OCI-LY3 (cell line): ENCODE measurements around the gene SIGLEC6.

Experiments
- EZH2phosphoT487 ChIP-seq: fragments of 200-600 bp; shearing (Covaris generic); IDR thresholded peaks from 2 replicates; pipeline ENCODE4 v1.6.1; 2018; ENCODE audit warnings: antibody characterized with exemption, mixed run types, low read depth
- TF ChIP-seq, protein P1 (sequence below): fragments of 200-600, 300-600 bp; sonication (generic); IDR thresholded peaks from 2 replicates; pipeline ENCODE4 v1.5.1; 2014; ENCODE audit warnings: antibody characterized with exemption, low read length, low read depth

DNA sequence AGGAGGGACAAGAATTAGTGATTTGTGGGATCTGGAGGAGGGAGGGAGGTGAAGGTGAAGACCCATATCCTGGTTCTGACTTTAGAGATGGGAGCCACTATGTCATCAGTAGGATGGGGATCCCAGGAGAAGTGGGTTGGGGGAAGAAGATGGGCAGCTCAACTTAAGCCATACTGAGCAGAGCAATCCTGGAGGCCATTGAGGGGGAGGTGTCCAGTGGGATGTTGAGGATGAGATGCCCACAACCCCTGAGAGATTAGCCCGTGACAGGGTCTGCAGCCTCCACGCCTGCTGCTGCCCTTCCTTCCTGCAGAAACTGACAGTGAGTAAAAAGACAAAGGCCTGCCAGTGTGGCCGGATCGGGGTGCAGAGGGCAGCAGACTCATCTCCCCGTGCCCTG, 11.2 kb upstream of the SIGLEC6 start:
- TF ChIP-seq, protein P1, sequence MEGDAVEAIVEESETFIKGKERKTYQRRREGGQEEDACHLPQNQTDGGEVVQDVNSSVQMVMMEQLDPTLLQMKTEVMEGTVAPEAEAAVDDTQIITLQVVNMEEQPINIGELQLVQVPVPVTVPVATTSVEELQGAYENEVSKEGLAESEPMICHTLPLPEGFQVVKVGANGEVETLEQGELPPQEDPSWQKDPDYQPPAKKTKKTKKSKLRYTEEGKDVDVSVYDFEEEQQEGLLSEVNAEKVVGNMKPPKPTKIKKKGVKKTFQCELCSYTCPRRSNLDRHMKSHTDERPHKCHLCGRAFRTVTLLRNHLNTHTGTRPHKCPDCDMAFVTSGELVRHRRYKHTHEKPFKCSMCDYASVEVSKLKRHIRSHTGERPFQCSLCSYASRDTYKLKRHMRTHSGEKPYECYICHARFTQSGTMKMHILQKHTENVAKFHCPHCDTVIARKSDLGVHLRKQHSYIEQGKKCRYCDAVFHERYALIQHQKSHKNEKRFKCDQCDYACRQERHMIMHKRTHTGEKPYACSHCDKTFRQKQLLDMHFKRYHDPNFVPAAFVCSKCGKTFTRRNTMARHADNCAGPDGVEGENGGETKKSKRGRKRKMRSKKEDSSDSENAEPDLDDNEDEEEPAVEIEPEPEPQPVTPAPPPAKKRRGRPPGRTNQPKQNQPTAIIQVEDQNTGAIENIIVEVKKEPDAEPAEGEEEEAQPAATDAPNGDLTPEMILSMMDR: no peak
- TF ChIP-seq EZH2phosphoT487: no peak
